ENCODE data around the gene DYNLT2. TPM values are rescaled to one million over a fixed set of nuclear protein-coding genes. Genes with fewer than 3 reads are reported as not detected.
A peak's percentile ranks its signal among the peaks of the same experiment; 100 is the strongest.
"Not testable (repeated sequence)": the region's sequence is repeated elsewhere in the genome, so short reads cannot be mapped to it uniquely, and the experiment has no call there.

The DYNLT2 gene
- total RNA-seq, 1 donor from 2014 or later, result 0.21 TPM

GRCh38 chr6:169701311-169701953 lies 49.9 kb downstream of the DYNLT2 start:
- Histone ChIP-seq H3K4me3 (peak overlapping the region; percentile 70 to 83), H3K27me3 (no peaks in the 10 kb centered on the region), H3K36me3 (no peaks in the 10 kb centered on the region), H3K27ac (peak overlapping the region; percentile 91 to 99), H3K4me1 (peaks cover 0 to 16% of the 10 kb centered on the region in 2 donors), H3K9me3 (no peaks in the 10 kb centered on the region)
- intact Hi-C loops (cut with DNase I), result no loop called here
- no peak for TF ChIP-seq CTCF (IDR thresholded peaks at IDR 0.05)
- no peak for DNase-seq (ENCODE audit: low spot score in 2 of 2)

GRCh38 chr6:169700296-169700695 lies 51.1 kb downstream of the DYNLT2 start:
- Histone ChIP-seq H3K27ac (no peak overlapping the region), H3K4me3 (no peak overlapping the region), H3K4me1 (peaks cover 0 to 16% of the 10 kb centered on the region in 2 donors), H3K9me3 (no peaks in the 10 kb centered on the region), H3K36me3 (no peaks in the 10 kb centered on the region), H3K27me3 (no peaks in the 10 kb centered on the region)
- DNase-seq (ENCODE audit: low spot score in 2 of 2), result no peak
- no peak for TF ChIP-seq CTCF (IDR thresholded peaks at IDR 0.05)
- intact Hi-C loops (cut with DNase I), result no loop called here

- H3K9me3 ChIP-seq; H3K36me3 ChIP-seq; H3K4me1 ChIP-seq; DNase-seq (ENCODE audit: low spot score in 2 of 2); H3K27me3 ChIP-seq; H3K27ac ChIP-seq; intact Hi-C loops (cut with DNase I); H3K4me3 ChIP-seq: not testable (repeated sequence)
- peak in 2 of 3 experiments; percentile 34 to 35 for TF ChIP-seq CTCF (IDR thresholded peaks at IDR 0.05)
Measured at GRCh38 chr6:169697115-169697514, 54.3 kb downstream of the DYNLT2 start.

- Histone ChIP-seq H3K4me1 (no peaks in the 10 kb centered on the region), H3K27me3 (no peaks in the 10 kb centered on the region), H3K27ac (no peak overlapping the region), H3K9me3 (no peaks in the 10 kb centered on the region), H3K4me3 (no peak overlapping the region), H3K36me3 (no peaks in the 10 kb centered on the region)
- no peak for DNase-seq (ENCODE audit: low spot score in 2 of 2)
- intact Hi-C loops (cut with DNase I), result no loop called here
- TF ChIP-seq CTCF (IDR thresholded peaks at IDR 0.05), result no peak
Measured at GRCh38 chr6:169695131-169695530, 56.2 kb downstream of the DYNLT2 start.

GRCh38 chr6:169692516-169692915 lies 58.9 kb downstream of the DYNLT2 start:
- H3K4me1 ChIP-seq, result no peaks in the 10 kb centered on the region
- intact Hi-C loops (cut with DNase I), result no loop called here
- no peak for DNase-seq (ENCODE audit: low spot score in 2 of 2)
- TF ChIP-seq CTCF (IDR thresholded peaks at IDR 0.05), result no peak
- H3K27ac ChIP-seq, result no peak overlapping the region
- peaks cover 0 to 8% of the 10 kb centered on the region in 2 donors for H3K36me3 ChIP-seq
- no peaks in the 10 kb centered on the region for H3K27me3 ChIP-seq
- no peaks in the 10 kb centered on the region for H3K9me3 ChIP-seq
- no peak overlapping the region for H3K4me3 ChIP-seq

GRCh38 chr6:169691260-169691659 lies 60.1 kb downstream of the DYNLT2 start:
- H3K9me3 ChIP-seq, result peaks cover 3% of the 10 kb centered on the region in 2 donors
- no peaks in the 10 kb centered on the region for H3K4me1 ChIP-seq
- no peak for TF ChIP-seq CTCF (IDR thresholded peaks at IDR 0.05)
- H3K4me3 ChIP-seq, result no peak overlapping the region
- peaks cover 7 to 21% of the 10 kb centered on the region in 2 donors for H3K36me3 ChIP-seq
- intact Hi-C loops (cut with DNase I), result no loop called here
- no peak overlapping the region for H3K27ac ChIP-seq
- no peaks in the 10 kb centered on the region for H3K27me3 ChIP-seq
- DNase-seq (ENCODE audit: low spot score in 2 of 2), result no peak
